Parathyroid adenoma (tissue), 2 donors: ENCODE results near the gene HOTAIR.

Experiments
- H2AFZ ChIP-seq: fragments of 300-600 bp; sonication (generic); one replicate; pipeline ENCODE4 v1.7.0; 2017; ENCODE audit warnings: antibody characterized with exemption, mild to moderate bottlenecking
- H3K27ac ChIP-seq: fragments of 300-600 bp; sonication (generic); one replicate; pipeline ENCODE4 v1.7.0; 2017
- H3K27me3 ChIP-seq: fragments of 300-600 bp; sonication (generic); one replicate; pipeline ENCODE4 v1.7.0; 2017; ENCODE audit warnings: low read length; ENCODE audit not compliant: control insufficient read depth, insufficient read depth
- H3K36me3 ChIP-seq: fragments of 300-600 bp; sonication (generic); one replicate; pipeline ENCODE4 v1.7.0; 2017; ENCODE audit warnings: low read length; ENCODE audit not compliant: control insufficient read depth, insufficient read depth
- H3K4me1 ChIP-seq: fragments of 300-600 bp; sonication (generic); one replicate; pipeline ENCODE4 v1.7.0; 2017; ENCODE audit warnings: control low read depth
- H3K4me2 ChIP-seq: fragments of 300-600 bp; sonication (generic); one replicate; pipeline ENCODE4 v1.7.0; 2017; ENCODE audit warnings: low read length
- H3K4me3 ChIP-seq: fragments of 300-600 bp; sonication (generic); one replicate; pipeline ENCODE4 v1.7.0; 2017; ENCODE audit warnings: low read depth, low read length
- H3K79me2 ChIP-seq: fragments of 300-600 bp; sonication (generic); one replicate; pipeline ENCODE4 v1.7.0; 2017; ENCODE audit warnings: control low read depth
- H3K9ac ChIP-seq: fragments of 300-600 bp; sonication (generic); one replicate; pipeline ENCODE4 v1.7.0; 2017; ENCODE audit warnings: mild to moderate bottlenecking
- H3K9me3 ChIP-seq: fragments of 300-600 bp; sonication (generic); one replicate; pipeline ENCODE4 v1.7.0; 2017; ENCODE audit warnings: low read length; ENCODE audit not compliant: control insufficient read depth
- TF ChIP-seq, protein P1 (sequence below): fragments of 300-600 bp; sonication (generic); IDR thresholded peaks from one replicate; pipeline ENCODE4 v1.7.0; 2017; ENCODE audit warnings: antibody characterized with exemption, mild to moderate bottlenecking
- donor health status: primary hyperparathyroidism.

The HOTAIR gene

DNA sequence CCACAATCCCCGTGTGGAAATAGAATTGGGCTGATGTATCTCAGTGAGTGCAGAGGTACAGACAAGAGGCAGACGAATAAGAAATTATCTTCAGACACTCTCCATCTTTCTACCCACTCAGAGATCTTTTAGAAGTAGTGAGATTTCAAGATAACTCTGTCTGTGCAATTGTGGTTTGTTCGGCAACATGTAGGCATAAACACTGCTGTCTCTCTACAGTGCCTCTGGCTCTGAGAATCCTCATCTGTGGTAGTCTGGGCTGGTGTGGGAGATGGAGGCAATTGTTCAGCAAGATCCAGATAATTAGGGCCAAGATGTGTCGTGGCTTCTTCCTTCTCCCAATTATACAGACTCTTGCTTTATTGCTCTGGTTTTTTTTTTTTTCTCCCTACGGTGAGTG, 33.0 kb downstream of the HOTAIR start:
- Histone ChIP-seq H3K27ac (no peak overlapping the region), H3K4me1 (no peaks in the 10 kb centered on the region), H3K4me3 (no peak overlapping the region), H3K9ac (no peak overlapping the region), H3K9me3 (no peaks in the 10 kb centered on the region), H3K4me2 (no peak overlapping the region), H3K27me3 (peaks cover 32% of the 10 kb centered on the region), H3K79me2 (no peaks in the 10 kb centered on the region), H3K36me3 (no peaks in the 10 kb centered on the region), H2AFZ (no peak overlapping the region)
- TF ChIP-seq, protein P1, sequence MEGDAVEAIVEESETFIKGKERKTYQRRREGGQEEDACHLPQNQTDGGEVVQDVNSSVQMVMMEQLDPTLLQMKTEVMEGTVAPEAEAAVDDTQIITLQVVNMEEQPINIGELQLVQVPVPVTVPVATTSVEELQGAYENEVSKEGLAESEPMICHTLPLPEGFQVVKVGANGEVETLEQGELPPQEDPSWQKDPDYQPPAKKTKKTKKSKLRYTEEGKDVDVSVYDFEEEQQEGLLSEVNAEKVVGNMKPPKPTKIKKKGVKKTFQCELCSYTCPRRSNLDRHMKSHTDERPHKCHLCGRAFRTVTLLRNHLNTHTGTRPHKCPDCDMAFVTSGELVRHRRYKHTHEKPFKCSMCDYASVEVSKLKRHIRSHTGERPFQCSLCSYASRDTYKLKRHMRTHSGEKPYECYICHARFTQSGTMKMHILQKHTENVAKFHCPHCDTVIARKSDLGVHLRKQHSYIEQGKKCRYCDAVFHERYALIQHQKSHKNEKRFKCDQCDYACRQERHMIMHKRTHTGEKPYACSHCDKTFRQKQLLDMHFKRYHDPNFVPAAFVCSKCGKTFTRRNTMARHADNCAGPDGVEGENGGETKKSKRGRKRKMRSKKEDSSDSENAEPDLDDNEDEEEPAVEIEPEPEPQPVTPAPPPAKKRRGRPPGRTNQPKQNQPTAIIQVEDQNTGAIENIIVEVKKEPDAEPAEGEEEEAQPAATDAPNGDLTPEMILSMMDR: no peak

DNA sequence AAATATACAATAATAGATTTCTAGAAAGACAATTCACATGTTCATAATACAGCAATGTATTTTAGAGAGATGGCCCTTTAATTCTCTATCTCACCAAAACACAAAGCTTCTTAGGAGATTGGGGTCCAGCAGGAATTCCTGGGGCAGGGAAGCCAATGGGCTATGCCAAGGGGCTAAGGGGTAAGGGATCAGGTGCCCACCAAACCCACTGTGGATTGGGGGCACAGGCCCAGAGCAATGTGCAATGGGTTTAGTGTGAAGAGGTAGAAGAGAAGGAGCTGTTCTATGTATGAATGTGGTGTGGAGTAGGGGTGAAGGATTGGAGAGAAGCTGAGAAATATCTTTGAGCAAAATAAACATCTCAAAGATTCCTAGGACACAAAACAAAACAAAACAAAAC, 33.6 kb downstream of the HOTAIR start:
- no peak overlapping the region for H3K4me3 ChIP-seq
- no peak overlapping the region for H3K4me2 ChIP-seq
- peaks cover 31% of the 10 kb centered on the region for H3K27me3 ChIP-seq
- no peaks in the 10 kb centered on the region for H3K36me3 ChIP-seq
- no peaks in the 10 kb centered on the region for H3K9me3 ChIP-seq
- H3K9ac ChIP-seq: no peak overlapping the region
- H3K27ac ChIP-seq: no peak overlapping the region
- TF ChIP-seq, protein P1: no peak
- H3K4me1 ChIP-seq: no peaks in the 10 kb centered on the region
- no peaks in the 10 kb centered on the region for H3K79me2 ChIP-seq
- no peak overlapping the region for H2AFZ ChIP-seq

DNA sequence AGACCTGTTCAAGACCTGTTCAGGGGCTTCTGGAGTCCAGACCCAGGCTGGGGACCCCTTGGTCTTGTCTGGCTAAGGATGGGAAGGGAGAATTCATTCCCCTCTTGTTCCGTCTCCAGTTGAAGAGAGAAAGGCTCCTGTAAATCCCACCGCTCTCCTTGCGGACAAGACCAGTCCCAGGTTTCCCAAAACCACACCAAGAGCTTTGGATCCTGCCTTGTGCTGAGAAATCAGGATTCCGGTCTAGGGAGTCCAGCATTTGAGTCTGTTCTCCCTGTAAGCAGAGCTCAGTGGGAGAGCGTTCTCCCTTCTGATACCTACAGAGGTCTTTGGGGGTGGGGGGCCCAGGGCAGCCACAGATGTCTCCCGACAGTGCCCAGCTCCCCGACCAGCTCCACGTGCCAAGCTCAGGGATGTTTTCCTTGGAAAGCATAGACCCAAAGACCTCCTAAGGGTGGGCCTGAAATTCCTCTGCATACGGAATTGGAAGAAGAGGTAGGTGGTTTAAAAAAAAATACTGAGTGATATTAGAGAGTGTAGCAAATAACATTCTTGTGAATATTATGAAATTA, 34.2 kb downstream of the HOTAIR start:
- Histone ChIP-seq H3K9ac (no peak overlapping the region), H3K9me3 (no peaks in the 10 kb centered on the region), H3K79me2 (no peaks in the 10 kb centered on the region), H3K4me2 (no peak overlapping the region), H3K27ac (no peak overlapping the region), H3K27me3 (peaks cover 28% of the 10 kb centered on the region), H3K36me3 (no peaks in the 10 kb centered on the region), H2AFZ (no peak overlapping the region), H3K4me3 (no peak overlapping the region), H3K4me1 (no peaks in the 10 kb centered on the region)
- TF ChIP-seq, protein P1: no peak

DNA sequence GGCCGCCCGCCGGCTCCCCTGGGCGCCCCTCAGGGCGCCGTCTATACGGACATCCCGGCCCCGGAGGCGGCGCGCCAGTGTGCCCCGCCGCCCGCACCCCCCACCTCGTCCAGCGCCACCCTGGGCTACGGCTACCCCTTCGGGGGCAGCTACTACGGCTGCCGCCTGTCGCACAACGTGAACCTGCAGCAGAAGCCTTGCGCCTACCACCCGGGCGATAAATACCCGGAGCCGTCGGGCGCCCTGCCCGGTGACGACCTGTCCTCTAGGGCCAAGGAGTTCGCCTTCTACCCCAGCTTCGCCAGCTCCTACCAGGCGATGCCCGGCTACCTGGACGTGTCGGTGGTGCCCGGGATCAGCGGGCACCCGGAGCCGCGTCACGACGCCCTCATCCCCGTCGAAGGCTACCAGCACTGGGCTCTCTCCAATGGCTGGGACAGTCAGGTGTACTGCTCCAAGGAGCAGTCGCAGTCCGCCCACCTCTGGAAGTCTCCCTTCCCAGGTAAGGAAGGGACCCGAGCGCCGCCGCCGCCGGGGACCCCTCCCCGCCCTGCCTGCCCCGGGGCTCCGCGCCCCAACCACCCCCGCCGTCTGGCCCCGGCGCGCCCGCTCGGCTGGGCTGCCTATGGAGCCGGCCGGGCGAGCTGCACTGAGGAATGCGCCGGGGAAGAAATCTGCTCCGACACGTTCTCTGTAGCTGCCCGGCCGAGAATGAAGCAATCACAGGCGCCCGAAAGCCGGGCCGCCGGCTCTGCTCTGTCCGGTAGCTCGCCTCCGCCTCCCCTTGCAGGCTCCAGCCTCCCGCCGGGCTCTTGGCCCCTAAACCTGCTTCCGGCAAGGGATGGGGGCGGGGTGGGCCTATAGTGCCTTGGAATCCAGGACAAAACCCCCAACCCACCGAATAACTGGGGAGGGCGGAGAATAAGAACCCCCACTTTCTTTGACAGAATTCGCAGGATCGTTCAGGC, 35.3 kb downstream of the HOTAIR start:
- Histone ChIP-seq H3K4me1 (no peaks in the 10 kb centered on the region), H3K9me3 (no peaks in the 10 kb centered on the region), H3K27ac (no peak overlapping the region), H3K79me2 (no peaks in the 10 kb centered on the region), H3K36me3 (no peaks in the 10 kb centered on the region), H3K4me2 (no peak overlapping the region), H3K27me3 (peaks cover 35% of the 10 kb centered on the region), H3K4me3 (no peak overlapping the region), H2AFZ (no peak overlapping the region), H3K9ac (no peak overlapping the region)
- TF ChIP-seq, protein P1: no peak
